ENCODE data around the gene ZNF134.

The ZNF134 gene

DNA sequence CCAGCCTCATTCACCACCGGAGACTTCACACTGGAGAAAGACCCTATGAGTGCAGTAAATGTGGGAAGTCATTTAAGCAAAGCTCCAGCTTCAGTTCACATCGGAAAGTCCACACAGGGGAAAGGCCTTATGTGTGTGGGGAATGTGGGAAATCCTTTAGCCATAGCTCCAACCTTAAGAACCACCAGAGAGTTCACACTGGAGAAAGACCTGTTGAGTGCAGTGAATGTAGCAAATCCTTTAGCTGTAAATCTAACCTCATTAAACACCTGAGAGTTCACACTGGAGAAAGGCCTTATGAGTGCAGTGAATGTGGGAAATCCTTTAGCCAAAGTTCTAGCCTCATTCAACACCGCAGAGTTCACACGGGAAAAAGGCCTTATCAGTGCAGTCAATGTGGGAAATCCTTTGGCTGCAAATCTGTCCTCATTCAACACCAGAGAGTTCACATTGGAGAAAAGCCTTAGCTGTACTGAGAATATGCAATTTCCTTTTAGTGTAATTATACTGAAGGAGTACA lies 27.7 kb downstream of the ZNF134 start:
- DNase-seq (ENCODE audit: low read depth): no peak

DNA sequence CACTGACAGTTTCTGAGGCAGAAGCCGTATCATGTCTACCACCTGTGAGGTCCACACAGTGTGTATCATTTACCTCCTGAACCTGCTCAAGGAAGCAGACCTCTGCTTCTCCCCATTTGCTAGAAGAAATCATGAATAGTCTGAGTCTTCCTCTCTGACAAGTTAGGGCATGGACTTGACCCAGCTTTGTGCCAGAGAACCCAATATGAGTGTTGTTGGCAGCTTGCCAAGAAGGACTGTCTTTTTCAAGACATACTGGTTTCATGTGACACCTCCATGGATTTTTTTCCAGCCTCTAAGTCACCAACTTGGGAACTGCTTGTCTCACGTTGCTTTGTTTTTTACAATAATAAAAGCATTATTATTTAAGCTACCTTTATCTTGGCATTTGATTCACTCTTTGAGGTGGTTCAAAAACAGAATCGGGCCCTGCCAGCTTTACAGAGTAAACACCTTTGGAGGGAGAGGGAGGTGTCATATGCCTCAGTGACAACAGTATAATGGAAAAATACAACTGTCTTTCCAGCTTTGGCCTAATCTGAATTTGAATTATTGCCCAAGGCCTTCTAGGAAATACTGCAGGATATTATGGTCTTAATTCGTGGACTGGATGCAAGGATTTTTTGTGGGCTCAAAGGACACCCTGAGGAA lies 28.5 kb downstream of the ZNF134 start:
- no peak for DNase-seq (ENCODE audit: low read depth)

DNA sequence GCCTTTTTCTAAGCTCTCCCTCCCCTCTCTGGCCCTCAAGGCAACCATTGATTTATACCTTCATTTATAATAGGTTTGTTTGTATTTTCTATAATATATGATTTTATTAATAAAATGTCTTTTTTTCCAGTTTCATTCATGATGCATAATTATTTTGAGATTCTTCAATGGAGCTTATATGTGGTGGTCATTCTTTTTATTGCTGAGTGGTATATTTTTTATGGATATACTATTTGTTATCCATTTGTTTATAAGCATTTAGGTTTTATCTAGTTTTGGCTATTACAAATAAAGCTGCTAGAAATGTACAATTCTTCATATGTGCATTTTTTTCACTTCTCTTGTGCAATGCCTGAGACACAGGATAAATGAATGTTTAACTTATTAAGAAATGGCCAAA lies 29.7 kb downstream of the ZNF134 start:
- no peak for DNase-seq (ENCODE audit: low read depth)

DNA sequence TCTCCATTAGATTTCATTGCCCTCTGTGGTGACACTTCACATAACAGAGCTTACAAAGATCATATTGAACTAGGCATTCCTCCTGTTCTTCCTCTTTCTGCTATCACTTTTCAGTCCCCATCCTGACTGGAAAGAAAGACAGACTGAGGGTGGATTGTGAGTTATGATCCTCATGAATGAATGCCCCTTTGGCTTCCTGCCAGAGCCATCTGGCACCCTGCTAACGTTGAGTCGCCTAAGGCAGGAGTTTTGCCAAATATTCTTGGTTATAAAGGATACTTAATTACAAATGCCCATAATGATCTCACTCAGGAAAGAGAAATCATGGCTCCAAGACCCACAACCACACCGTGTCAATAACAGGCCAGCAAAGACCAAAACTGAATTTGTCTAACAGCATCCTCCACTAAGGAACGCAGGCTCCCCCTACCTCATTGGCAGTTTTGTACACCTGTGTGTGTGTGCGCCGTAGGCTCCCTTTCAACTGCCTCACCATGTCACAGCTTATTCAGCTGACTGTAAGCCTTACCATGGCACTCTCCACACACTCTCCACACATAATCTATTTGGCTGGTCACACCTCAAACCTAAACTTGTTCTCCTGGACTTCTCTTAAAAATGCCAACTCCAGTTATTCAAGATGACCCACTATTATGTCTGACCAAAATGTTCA lies 34.4 kb downstream of the ZNF134 start:
- no peak for DNase-seq (ENCODE audit: low read depth)

DNA sequence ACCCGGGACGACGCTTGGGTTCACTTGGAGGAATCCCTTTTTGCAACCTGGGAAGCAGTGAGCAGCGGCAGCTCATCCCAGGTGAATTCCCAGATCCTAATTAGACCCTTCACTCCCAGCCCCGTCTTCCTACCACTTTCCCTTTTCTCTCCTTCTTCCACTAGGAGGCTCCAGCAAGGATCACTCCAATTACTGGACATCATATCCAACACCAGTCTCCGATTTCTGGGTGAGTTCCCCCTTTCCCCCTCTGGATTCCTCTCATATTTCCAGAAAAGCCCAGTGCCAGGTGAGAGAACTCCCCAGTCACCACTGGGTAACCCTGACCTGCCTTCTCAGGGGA lies 37.6 kb downstream of the ZNF134 start:
- no peak for DNase-seq (ENCODE audit: low read depth)

DNA sequence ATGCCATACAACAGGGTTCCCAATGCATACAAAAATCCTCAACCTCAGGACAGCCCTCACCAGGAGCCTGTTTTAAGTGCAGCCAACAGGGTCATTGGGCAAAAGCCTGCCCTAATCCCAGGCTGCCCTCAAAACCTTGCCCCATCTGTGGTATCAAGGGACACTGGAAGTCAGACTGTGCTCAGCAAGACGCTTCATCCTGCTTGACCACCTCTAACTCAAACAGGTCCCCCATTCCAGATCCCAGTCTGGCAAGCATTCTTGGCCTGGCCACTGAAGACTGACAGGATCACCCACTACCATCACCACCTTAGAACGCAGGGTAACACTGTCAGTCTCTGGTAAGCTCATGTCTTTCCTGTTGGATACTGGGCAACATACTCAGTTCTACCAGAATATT lies 39.6 kb downstream of the ZNF134 start:
- no peak for DNase-seq (ENCODE audit: low read depth)

DNA sequence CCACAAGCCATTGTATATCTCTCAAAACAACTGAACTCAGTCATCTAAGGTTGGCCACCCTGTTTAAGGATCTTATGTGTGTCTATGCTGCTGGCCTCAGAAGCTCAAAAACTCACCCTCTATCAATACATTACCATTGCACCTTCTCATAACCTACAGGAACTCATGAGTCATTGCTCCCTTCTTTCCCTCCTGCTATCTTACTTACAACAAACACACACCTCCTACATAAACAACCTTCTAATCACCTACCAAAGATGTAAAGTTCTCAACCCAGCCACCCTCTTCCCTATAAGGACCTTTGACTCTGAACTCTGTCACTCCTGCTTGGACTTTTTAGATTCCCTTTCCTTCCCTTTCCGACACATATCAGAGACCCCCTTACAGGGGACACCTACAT lies 41.4 kb downstream of the ZNF134 start:
- no peak for DNase-seq (ENCODE audit: low read depth)

DNA sequence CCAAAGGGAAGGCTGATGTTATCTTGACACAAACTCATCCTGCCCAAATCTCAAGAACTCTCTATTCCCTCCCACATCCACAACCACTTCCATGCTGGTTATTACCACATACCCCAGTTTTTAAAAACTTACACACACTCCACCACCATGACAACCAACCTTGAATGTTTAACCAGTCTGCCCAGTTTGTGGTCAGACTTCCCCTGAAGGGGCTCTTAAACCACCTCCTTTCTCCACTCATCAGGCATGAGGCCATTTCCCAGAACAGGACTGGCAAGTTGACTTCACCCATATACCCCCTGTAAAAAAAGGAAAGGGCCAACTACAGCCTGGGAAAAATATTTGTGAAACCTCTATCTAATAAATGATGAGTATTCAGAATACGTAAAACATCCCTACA lies 42.3 kb downstream of the ZNF134 start:
- DNase-seq (ENCODE audit: low read depth): no peak

DNA sequence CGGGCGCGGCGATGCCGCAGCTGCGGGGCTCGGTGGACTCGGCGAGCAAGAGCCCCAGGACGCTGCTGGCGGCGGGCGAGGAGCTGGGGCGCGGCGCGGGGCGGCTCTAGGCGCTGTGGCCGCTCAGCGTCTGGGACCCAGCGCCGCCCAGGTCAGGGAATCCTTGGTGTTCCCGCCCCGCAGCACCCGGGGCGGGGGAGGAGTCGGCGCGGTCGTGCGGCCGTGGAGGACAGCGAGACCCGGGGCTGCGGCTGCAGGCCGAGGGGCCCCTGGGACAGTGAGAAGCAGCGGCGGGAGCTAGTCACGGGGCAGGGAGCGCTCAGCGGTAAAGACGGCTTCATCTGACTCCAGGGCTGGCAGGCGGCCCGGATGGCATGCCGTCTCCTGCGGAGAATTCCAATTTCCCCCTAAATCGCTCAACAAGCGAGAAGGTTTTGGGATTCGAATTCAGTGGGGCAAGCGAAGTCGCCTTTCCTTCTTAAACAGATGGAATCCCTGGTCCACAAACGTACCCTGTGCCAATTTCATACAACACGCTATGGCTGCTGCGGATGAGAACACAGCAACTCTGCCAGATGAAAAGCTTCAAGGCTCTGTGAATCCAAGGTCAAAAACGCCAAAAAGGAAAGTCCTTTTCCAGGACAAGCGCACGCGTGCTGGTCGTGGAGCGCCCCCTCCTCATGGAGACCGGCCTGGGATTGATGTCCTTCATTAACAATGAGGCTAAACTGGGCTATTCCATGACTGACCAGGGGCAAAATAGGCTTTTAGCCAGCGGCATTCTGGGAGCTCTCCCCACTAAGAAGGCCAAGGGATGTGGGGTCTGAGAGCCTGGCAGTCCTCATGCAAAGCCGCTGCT lies 50.5 kb downstream of the ZNF134 start:
- no peak for DNase-seq (ENCODE audit: low read depth)

DNA sequence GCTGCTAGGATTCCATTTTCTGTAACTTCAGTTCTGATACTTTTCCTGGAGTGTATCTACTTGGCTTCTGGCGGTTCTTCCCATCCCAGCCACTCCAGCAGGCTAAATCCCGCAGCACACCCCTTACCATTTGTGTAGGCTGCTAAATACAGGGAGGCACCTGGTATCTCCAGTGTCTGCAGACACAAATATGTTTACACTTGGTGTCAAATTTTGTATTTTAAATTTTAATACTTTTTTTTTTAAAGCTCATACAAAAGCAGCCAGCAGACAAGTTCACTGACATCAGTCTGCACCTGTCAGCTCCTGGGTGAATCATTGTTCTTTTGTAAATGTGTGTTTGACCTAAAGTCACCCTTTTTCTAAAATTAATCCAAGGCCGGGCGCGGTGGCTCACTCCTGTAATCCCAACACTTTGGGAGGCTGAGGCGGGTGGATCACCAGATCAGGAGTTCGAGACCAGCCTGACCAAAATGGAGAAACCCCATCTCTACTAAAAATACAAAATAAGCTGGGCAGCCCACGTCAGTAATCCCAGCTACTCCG lies 51.3 kb downstream of the ZNF134 start:
- DNase-seq (ENCODE audit: low read depth): no peak

DNA sequence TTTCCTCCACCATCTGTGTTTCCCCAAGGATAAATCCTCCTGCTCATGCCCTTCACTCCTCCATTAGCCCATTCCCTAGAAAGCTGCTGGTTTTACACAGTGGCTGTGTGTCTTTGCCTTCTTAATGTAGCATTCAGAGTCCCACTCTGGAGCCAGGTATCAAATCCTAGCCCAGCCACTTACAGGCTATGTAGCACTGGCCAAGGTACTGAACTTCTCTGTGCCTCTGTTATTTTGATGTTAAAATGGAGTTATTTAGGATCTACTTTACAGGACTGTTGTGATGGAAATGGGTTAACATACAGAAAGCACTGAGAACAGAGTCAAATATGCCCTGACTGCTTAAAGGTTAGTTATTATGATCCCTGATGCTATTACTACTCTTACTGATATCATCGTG lies 53.2 kb downstream of the ZNF134 start:
- no peak for DNase-seq (ENCODE audit: low read depth)

DNA sequence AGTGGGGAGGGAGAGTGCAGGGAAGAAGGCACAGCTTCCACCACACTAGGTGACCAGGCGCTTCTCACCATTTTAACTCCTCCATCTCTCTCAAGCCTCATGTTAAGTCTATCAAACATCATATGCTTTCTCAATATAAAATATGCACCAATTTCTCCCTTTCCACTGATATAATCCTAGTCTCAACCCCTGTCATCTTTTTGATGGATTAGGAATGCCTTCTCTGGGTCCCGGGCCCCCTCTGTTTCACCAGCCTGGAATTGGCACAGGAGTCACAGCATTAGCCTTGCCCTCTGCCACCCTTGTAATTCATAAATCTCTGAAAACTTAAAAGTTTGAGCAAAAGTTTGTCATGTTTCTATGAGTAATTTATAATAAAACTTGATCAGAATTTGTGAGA lies 54.6 kb downstream of the ZNF134 start, which contains the start of gene ZSCAN4:
Gene ZSCAN4 (plus strand): TSS at position 301 of the 400 bp plus-strand sequence. CDS start 7,211 bp downstream, outside the sequence.
- DNase-seq (ENCODE audit: low read depth): no peak

DNA sequence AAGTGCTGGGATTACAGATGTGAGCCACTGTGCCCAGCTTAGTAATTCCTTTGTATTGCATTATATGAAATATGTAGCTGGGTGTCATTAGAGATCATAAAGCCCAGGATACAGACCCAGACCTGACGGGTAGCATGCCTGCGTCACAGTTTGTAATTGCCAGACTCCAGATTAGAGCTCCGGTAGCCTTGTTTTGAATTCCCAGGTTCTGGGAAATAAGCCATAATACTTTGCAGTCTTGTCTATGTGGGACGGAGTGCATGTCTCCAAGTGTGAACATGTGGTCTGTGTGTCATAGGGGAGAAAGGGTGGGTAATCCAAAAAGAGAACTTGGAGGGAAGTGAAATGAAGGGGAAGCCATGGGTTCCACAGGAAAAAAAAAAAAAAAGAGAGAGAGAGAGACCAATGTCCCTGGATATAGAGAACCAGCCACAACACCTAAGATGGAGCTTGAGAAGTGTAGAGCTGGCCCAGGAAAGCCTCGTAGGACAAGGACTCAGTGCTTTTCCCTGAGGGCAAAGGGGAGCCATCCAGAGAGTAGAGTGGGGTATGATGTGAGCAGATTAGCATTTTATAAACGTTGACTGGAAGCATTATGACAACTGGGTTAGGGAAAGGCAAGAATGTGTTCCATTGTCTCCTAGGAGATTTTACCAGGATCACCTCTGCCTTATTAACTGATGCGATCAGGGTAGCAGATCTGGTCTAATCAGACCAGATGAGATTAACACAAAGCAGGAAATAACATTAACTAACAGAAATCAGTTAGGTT lies 57.3 kb downstream of the ZNF134 start:
- DNase-seq (ENCODE audit: low read depth): no peak

DNA sequence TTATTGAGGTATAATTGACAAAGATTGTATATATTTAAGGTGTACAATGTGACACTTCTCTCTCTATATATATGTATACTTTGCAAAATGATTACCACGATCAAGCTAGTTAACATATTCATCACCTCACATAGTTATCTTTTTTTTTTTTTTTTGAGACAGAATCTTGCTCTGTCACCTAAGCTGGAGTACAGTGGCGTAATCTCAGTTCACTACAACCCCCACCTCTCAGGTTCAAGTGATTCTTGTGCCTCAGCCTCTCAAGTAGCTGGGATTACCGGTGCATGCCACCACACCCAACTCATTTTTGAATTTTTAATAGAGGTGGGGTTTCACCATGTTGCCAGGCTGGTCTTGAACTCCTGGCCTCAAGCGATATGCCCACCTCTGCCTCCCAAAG lies 58.4 kb downstream of the ZNF134 start:
- DNase-seq (ENCODE audit: low read depth): no peak

Measured in stimulated activated CD8-positive, alpha-beta memory T cell treated with anti-CD3 and anti-CD28 coated beads, Interleukin-15, amount 100 ng/mL, for 24 hours (primary cell).